HepG2 (cell line): ENCODE measurements around the gene MAB21L4. TPM values are rescaled to one million over a fixed set of nuclear protein-coding genes. Genes with fewer than 3 reads are reported as not detected.

Source experiments
- BCL6 ChIP-seq: IDR thresholded peaks from 2 replicates; pipeline ENCODE4 v1.6.1; 2016; ENCODE audit warnings: missing genetic modification reagents, missing compliant biosample characterization
- DR1 ChIP-seq: sonication (generic); formaldehyde crosslinking; IDR thresholded peaks from 2 replicates; pipeline ENCODE4 v1.8.0; 2021; ENCODE audit warnings: mild to moderate bottlenecking, missing genetic modification reagents, inconsistent platforms
- ELF1 ChIP-seq: sonication (generic); formaldehyde crosslinking; IDR thresholded peaks from 2 replicates; pipeline ENCODE4 v1.4.0; 2020; ENCODE audit warnings: missing genetic modification reagents
- HNRNPH1 ChIP-seq: fragments of 200-400 bp; formaldehyde crosslinking; optimal IDR thresholded peaks from 2 replicates; pipeline ENCODE3; 2017; ENCODE audit warnings: mild to moderate bottlenecking, low read depth, low read length
- MAFK ChIP-seq, 2 experiments: IDR thresholded peaks in 1 of 2; conservative IDR thresholded peaks in 1 of 2; 2 replicates each; pipeline ENCODE4 v1.6.1; 2011; ENCODE audit warnings: improper control_type of control experiment in 2 of 2, low read length in 2 of 2
- PCBP1 ChIP-seq: fragments of 200-400 bp; formaldehyde crosslinking; IDR thresholded peaks from 2 replicates; pipeline ENCODE4 v1.6.1; 2017; ENCODE audit warnings: mild to moderate bottlenecking, low read depth, low read length, borderline replicate concordance
- SIN3A ChIP-seq: IDR thresholded peaks from 2 replicates; pipeline ENCODE4 v1.6.1; 2011; ENCODE audit warnings: low read depth, mild to moderate bottlenecking, control low read depth, low read length, borderline replicate concordance
- ZBTB7A ChIP-seq: sonication (generic); formaldehyde crosslinking; IDR thresholded peaks from 2 replicates; pipeline ENCODE4 v1.8.0; 2022; ENCODE audit warnings: mild to moderate bottlenecking, missing genetic modification reagents
- ZFP90 ChIP-seq: sonication (generic); formaldehyde crosslinking; IDR thresholded peaks from 2 replicates; pipeline ENCODE4 v1.8.0; 2022; ENCODE audit warnings: missing genetic modification reagents, mild to moderate bottlenecking, inconsistent platforms, borderline replicate concordance
- ZNF607 ChIP-seq: sonication (generic); formaldehyde crosslinking; IDR thresholded peaks from 2 replicates; pipeline ENCODE4 v1.5.1; 2020; ENCODE audit warnings: missing genetic modification reagents, mild to moderate bottlenecking, borderline replicate concordance
- ZNF850 ChIP-seq: sonication (generic); formaldehyde crosslinking; conservative IDR thresholded peaks from 2 replicates; pipeline ENCODE4 v1.9.0; 2021; ENCODE audit warnings: mild to moderate bottlenecking, missing genetic modification reagents
- polyA plus RNA-seq, 8 experiments: library from polyadenylated mRNA; depleted of rRNA in 3 of 8; stranded (reverse) in 7 of 8; unstranded in 1 of 8; fragments of >200 nt; fragmentation: Illumina TruSeq in 4 of 8; extraction: Trizol in 4 of 8; gene quantifications; 2 replicates each; pipeline versions ENCODE4 v1.2.1 to v1.2.3, GENCODE V29; 2011 to 2016; ENCODE audit warnings: low read depth in 4 of 8, missing spikeins in 1 of 8, mixed read lengths in 1 of 8; ENCODE audit not compliant: insufficient read depth in 1 of 8
- total RNA-seq, 5 experiments: library from RNA; depleted of rRNA; stranded (reverse); fragments of >200 nt; fragmentation: Illumina TruSeq; extraction: Trizol; gene quantifications; 2 replicates each; pipeline ENCODE4 v1.2.3, GENCODE V29; 2016; ENCODE audit warnings: low read depth in 1 of 5
- TF ChIP-seq, protein P1 (sequence below): sonication (generic); formaldehyde crosslinking; IDR thresholded peaks from 2 replicates; pipeline ENCODE4 v1.5.0; 2020; ENCODE audit warnings: missing genetic modification reagents
- TF ChIP-seq, protein P2 (sequence below): fragments of 450-650 bp; IDR thresholded peaks from 2 replicates; pipeline ENCODE4 v1.6.1; 2016
- TF ChIP-seq, protein P3 (sequence below): sonication (generic); formaldehyde crosslinking; IDR thresholded peaks from 2 replicates; pipeline ENCODE4 v1.4.0; 2020; ENCODE audit warnings: mild to moderate bottlenecking, missing genetic modification reagents
- TF ChIP-seq, protein P4 (sequence below): sonication (generic); formaldehyde crosslinking; IDR thresholded peaks from 2 replicates; pipeline ENCODE4 v1.4.0; 2020; ENCODE audit warnings: missing genetic modification reagents, borderline replicate concordance

Gene MAB21L4
- total and polyA plus RNA-seq, 2 of the 13 experiments (the other 11 are each of a cell fraction or from before 2014, with no cell fraction given), result 3.0 to 14.0 TPM

DNA sequence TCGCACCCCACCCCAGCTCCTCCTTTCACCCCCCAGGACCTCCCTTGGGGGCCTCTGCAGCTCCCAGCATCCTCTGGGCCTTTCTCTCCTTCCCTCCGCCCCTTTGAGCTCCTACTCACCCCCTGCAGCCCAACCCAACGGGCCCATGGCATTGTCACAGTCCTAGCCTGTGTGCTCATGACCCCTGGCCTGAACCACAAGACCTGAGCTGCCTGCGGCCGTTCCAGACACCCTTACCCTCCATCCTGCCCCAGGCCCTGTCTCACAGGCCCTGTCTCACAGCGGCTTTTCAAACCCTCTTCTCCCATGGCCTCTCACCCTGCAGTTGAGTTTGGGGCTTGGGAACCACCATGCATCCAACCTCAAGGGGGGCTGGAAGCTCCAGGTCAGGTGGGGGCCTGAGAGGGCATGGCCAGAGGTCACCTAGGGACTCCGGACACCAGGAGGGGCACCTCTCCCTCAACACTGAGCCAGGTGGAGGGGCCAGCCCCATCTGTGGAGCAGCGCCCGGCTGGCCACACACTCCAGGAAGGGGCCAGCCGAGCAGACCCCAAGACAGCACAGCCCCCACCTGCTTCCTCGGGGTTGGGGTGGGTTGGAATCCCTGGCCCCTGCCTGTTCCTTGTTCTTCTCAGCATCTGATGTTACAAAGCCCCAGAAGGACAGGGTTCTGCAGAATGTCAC, 6.9 kb downstream of the MAB21L4 start (continued):
- TF ChIP-seq ZNF607 (CRISPR knock-in tag) (peak; percentile 17; the same call in 1 of the 2 replicates), ZBTB7A (CRISPR knock-in tag) (0 out of 2 replicates have a peak, but pooled peaks have one; percentile 34), BCL6 (no peak), SIN3A (no peak), DR1 (CRISPR knock-in tag) (no peak), HNRNPH1 (no peak), ZNF850 (no peak), ELF1 (CRISPR knock-in tag) (no peak), PCBP1 (0 out of 2 replicates have a peak, but pooled peaks have one; percentile 56), MAFK (conservative IDR thresholded peaks at IDR 0.05 in 1 of 2, IDR thresholded peaks at IDR 0.05 in 1 of 2; ENCODE audit: low read length in 2 of 2) (no peak), ZFP90 (no peak)
- TF ChIP-seq, protein P1, sequence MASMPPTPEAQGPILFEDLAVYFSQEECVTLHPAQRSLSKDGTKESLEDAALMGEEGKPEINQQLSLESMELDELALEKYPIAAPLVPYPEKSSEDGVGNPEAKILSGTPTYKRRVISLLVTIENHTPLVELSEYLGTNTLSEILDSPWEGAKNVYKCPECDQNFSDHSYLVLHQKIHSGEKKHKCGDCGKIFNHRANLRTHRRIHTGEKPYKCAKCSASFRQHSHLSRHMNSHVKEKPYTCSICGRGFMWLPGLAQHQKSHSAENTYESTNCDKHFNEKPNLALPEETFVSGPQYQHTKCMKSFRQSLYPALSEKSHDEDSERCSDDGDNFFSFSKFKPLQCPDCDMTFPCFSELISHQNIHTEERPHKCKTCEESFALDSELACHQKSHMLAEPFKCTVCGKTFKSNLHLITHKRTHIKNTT (CRISPR knock-in tag), result no peak
- TF ChIP-seq, protein P2, sequence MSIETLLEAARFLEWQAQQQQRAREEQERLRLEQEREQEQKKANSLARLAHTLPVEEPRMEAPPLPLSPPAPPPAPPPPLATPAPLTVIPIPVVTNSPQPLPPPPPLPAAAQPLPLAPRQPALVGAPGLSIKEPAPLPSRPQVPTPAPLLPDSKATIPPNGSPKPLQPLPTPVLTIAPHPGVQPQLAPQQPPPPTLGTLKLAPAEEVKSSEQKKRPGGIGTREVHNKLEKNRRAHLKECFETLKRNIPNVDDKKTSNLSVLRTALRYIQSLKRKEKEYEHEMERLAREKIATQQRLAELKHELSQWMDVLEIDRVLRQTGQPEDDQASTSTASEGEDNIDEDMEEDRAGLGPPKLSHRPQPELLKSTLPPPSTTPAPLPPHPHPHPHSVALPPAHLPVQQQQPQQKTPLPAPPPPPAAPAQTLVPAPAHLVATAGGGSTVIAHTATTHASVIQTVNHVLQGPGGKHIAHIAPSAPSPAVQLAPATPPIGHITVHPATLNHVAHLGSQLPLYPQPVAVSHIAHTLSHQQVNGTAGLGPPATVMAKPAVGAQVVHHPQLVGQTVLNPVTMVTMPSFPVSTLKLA, result no peak
- TF ChIP-seq, protein P3, sequence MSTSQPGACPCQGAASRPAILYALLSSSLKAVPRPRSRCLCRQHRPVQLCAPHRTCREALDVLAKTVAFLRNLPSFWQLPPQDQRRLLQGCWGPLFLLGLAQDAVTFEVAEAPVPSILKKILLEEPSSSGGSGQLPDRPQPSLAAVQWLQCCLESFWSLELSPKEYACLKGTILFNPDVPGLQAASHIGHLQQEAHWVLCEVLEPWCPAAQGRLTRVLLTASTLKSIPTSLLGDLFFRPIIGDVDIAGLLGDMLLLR (CRISPR knock-in tag), result no peak
- TF ChIP-seq, protein P4, sequence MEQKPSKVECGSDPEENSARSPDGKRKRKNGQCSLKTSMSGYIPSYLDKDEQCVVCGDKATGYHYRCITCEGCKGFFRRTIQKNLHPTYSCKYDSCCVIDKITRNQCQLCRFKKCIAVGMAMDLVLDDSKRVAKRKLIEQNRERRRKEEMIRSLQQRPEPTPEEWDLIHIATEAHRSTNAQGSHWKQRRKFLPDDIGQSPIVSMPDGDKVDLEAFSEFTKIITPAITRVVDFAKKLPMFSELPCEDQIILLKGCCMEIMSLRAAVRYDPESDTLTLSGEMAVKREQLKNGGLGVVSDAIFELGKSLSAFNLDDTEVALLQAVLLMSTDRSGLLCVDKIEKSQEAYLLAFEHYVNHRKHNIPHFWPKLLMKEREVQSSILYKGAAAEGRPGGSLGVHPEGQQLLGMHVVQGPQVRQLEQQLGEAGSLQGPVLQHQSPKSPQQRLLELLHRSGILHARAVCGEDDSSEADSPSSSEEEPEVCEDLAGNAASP (CRISPR knock-in tag), result peak; percentile 23; the same call in 1 of the 2 replicates
